HG02798 (cell line): ENCODE data around the gene MYL6B.

ENCODE experiments used
- ATAC-seq: cut with Tn5 transposase; IDR thresholded peaks from one replicate; pipeline ENCODE4 v1.9.1; 2021; ENCODE audit warnings: mild to moderate bottlenecking; ENCODE audit not compliant: unreplicated experiment, poor library complexity

MYL6B gene

GRCh38 chr12:56202838-56203237, 50.5 kb downstream of the MYL6B start:
- no peak for ATAC-seq

- ATAC-seq, result no peak
Measured at GRCh38 chr12:56204275-56204674, 51.9 kb downstream of the MYL6B start.

GRCh38 chr12:56205445-56205844, 53.1 kb downstream of the MYL6B start:
- no peak for ATAC-seq

- no peak for ATAC-seq
Measured at GRCh38 chr12:56206452-56207166, 54.2 kb downstream of the MYL6B start.
